OCI-LY1 (cell line): ENCODE data around the gene ZNF454.

Experiments used
- EZH2 ChIP-seq: fragments of 200-600 bp; sonication (generic), shearing (Covaris generic); IDR thresholded peaks from 2 replicates; pipeline ENCODE4 v1.8.0; 2017; ENCODE audit warnings: borderline replicate concordance, mixed run types, mild to moderate bottlenecking, antibody characterized with exemption, low read length, moderate library complexity, mixed read lengths
- TF ChIP-seq, protein P1 (sequence below): fragments of 200-600 bp; sonication (generic), shearing (Covaris generic); IDR thresholded peaks from 2 replicates; pipeline ENCODE4 v1.5.1; 2017; ENCODE audit warnings: mild to moderate bottlenecking, antibody characterized with exemption, low read length, moderate library complexity, mixed read lengths

DNA sequence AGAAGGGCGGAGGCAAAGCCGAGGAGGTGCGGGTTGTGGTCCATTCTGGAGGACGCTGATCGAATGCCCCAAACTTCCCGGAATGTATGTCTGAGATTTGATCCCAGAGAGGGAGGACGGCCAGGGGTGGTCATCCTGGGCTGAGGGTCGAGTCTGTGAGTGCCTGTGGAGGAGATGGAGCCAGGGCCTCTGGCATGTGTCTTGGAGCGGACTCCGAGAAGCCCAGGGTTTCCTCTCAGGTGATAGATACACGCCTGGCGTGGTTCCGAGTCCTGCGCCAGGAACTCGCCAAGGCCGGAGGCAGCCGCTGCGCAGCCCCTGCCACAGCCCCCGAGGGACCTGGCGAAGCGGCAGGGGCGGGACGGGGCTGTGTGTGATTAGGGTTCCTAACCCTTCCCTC, 363 bp downstream of the ZNF454 start:
- TF ChIP-seq, protein P1, sequence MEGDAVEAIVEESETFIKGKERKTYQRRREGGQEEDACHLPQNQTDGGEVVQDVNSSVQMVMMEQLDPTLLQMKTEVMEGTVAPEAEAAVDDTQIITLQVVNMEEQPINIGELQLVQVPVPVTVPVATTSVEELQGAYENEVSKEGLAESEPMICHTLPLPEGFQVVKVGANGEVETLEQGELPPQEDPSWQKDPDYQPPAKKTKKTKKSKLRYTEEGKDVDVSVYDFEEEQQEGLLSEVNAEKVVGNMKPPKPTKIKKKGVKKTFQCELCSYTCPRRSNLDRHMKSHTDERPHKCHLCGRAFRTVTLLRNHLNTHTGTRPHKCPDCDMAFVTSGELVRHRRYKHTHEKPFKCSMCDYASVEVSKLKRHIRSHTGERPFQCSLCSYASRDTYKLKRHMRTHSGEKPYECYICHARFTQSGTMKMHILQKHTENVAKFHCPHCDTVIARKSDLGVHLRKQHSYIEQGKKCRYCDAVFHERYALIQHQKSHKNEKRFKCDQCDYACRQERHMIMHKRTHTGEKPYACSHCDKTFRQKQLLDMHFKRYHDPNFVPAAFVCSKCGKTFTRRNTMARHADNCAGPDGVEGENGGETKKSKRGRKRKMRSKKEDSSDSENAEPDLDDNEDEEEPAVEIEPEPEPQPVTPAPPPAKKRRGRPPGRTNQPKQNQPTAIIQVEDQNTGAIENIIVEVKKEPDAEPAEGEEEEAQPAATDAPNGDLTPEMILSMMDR = no peak
- TF ChIP-seq EZH2 = no peak
